Hematopoietic multipotent progenitor cell treated with erythropoietin and hydrocortisone succinate and interleukin-3 and kit ligand, for 6 days (in vitro differentiated cells): Measurements from ENCODE around the gene RUNX1.

Source experiments
- DNase-seq: peaks from one replicate; pipeline ENCODE4 v3.0.0-alpha.2; 2015

The RUNX1 gene

GRCh38 chr21:34944015-34944755, 104.9 kb downstream of the RUNX1 start:
- DNase-seq = no peak

GRCh38 chr21:34942911-34943310, 106.2 kb downstream of the RUNX1 start:
- DNase-seq = no peak

GRCh38 chr21:34941162-34941561, 107.9 kb downstream of the RUNX1 start:
- no peak for DNase-seq

GRCh38 chr21:34939673-34940331, 109.3 kb downstream of the RUNX1 start:
- DNase-seq = no peak

- no peak for DNase-seq
These were observed 110.9 kb downstream of the RUNX1 start for GRCh38 chr21:34938089-34938764.

- peak; percentile 64 for DNase-seq
These were observed 112.1 kb downstream of the RUNX1 start for GRCh38 chr21:34936883-34937563.

GRCh38 chr21:34936371-34936789, 112.7 kb downstream of the RUNX1 start:
- peak; percentile 83 for DNase-seq

GRCh38 chr21:34935898-34936297, 113.2 kb downstream of the RUNX1 start:
- DNase-seq = no peak

- no peak for DNase-seq
These were observed 113.7 kb downstream of the RUNX1 start for GRCh38 chr21:34935452-34935851.

- DNase-seq = no peak
These were observed 114.8 kb downstream of the RUNX1 start for GRCh38 chr21:34934350-34934749.

GRCh38 chr21:34933609-34934335, 115.3 kb downstream of the RUNX1 start:
- peak; percentile 71 for DNase-seq

- no peak for DNase-seq
These were observed 116.9 kb downstream of the RUNX1 start for GRCh38 chr21:34932233-34932632.

- DNase-seq = no peak
These were observed 118.1 kb downstream of the RUNX1 start for GRCh38 chr21:34930971-34931370.

GRCh38 chr21:34928637-34929036, 120.5 kb downstream of the RUNX1 start:
- no peak for DNase-seq

- DNase-seq = no peak
These were observed 121.1 kb downstream of the RUNX1 start for GRCh38 chr21:34927992-34928391.

GRCh38 chr21:34926803-34927467, 122.2 kb downstream of the RUNX1 start:
- DNase-seq = no peak

- DNase-seq = no peak
These were observed 123.5 kb downstream of the RUNX1 start for GRCh38 chr21:34925597-34925996.

GRCh38 chr21:34924771-34925419, 124.2 kb downstream of the RUNX1 start:
- DNase-seq = no peak

GRCh38 chr21:34924194-34924593, 124.9 kb downstream of the RUNX1 start:
- no peak for DNase-seq

GRCh38 chr21:34923626-34924025, 125.5 kb downstream of the RUNX1 start:
- DNase-seq = no peak

GRCh38 chr21:34923202-34923601, 125.9 kb downstream of the RUNX1 start:
- no peak for DNase-seq

GRCh38 chr21:34922479-34922878, 126.6 kb downstream of the RUNX1 start:
- DNase-seq = no peak
